HG03442 (cell line): ENCODE results near the gene RACGAP1.

Experiments used
- ATAC-seq: cut with Tn5 transposase; IDR thresholded peaks from one replicate; pipeline ENCODE4 v1.9.1; 2021; ENCODE audit warnings: mild to moderate bottlenecking, moderate library complexity; ENCODE audit not compliant: unreplicated experiment

RACGAP1 gene

GRCh38 chr12:50025187-50026059 lies at the start of gene RACGAP1:
TSS of gene RACGAP1 (minus strand) at chr12:50025494. CDS start at chr12:50016715, 8,779 bp downstream.
- ATAC-seq, result peak; percentile 96

- no peak for ATAC-seq
These were observed 48.4 kb upstream of the RACGAP1 start for GRCh38 chr12:50073712-50074111.

GRCh38 chr12:50073206-50073605 lies 47.9 kb upstream of the RACGAP1 start:
- no peak for ATAC-seq

GRCh38 chr12:50072198-50072907 lies 47.1 kb upstream of the RACGAP1 start:
- ATAC-seq, result no peak

GRCh38 chr12:50070314-50071060 lies 45.2 kb upstream of the RACGAP1 start:
- no peak for ATAC-seq

- no peak for ATAC-seq
These were observed 44.2 kb upstream of the RACGAP1 start for GRCh38 chr12:50069539-50069938.

- ATAC-seq, result no peak
These were observed 43.8 kb upstream of the RACGAP1 start for GRCh38 chr12:50069069-50069468.

GRCh38 chr12:50066402-50066801 lies 41.1 kb upstream of the RACGAP1 start:
- ATAC-seq, result no peak

- no peak for ATAC-seq
These were observed 40.5 kb upstream of the RACGAP1 start for GRCh38 chr12:50065726-50066310.

- no peak for ATAC-seq
These were observed 37.6 kb upstream of the RACGAP1 start for GRCh38 chr12:50062728-50063460.

- no peak for ATAC-seq
These were observed 36.8 kb upstream of the RACGAP1 start for GRCh38 chr12:50061946-50062686.

- no peak for ATAC-seq
These were observed 35.9 kb upstream of the RACGAP1 start for GRCh38 chr12:50061171-50061570.

GRCh38 chr12:50060120-50060468 lies 34.8 kb upstream of the RACGAP1 start:
- no peak for ATAC-seq

GRCh38 chr12:50059440-50060119 lies 34.3 kb upstream of the RACGAP1 start:
- no peak for ATAC-seq

- ATAC-seq, result no peak
These were observed 33.5 kb upstream of the RACGAP1 start for GRCh38 chr12:50058743-50059312.

GRCh38 chr12:50057896-50058670 lies 32.8 kb upstream of the RACGAP1 start:
- ATAC-seq, result no peak

GRCh38 chr12:50057000-50057841 lies 31.9 kb upstream of the RACGAP1 start, which contains the start of gene ASIC1:
TSS of gene ASIC1 (plus strand) at chr12:50057596. CDS start at chr12:50058767, 1,171 bp downstream.
- no peak for ATAC-seq
